B cell (primary cell): ENCODE results near the gene HAUS7.

Source experiments
- EZH2 ChIP-seq: IDR thresholded peaks from 2 replicates; pipeline ENCODE4 v1.6.1; 2012; ENCODE audit warnings: borderline replicate concordance, low read depth, mild to moderate bottlenecking, moderate library complexity, low read length; ENCODE audit not compliant: insufficient read depth, poor library complexity, severe bottlenecking
- TF ChIP-seq, protein P1 (sequence below): fragments of 200-600 bp; IDR thresholded peaks from one replicate; pipeline ENCODE4 v1.8.0; 2022; ENCODE audit warnings: antibody characterized with exemption, mild to moderate bottlenecking

GRCh38 chrX:153433781-153434285 is 36.5 kb downstream of the HAUS7 start:
- TF ChIP-seq, protein P1, sequence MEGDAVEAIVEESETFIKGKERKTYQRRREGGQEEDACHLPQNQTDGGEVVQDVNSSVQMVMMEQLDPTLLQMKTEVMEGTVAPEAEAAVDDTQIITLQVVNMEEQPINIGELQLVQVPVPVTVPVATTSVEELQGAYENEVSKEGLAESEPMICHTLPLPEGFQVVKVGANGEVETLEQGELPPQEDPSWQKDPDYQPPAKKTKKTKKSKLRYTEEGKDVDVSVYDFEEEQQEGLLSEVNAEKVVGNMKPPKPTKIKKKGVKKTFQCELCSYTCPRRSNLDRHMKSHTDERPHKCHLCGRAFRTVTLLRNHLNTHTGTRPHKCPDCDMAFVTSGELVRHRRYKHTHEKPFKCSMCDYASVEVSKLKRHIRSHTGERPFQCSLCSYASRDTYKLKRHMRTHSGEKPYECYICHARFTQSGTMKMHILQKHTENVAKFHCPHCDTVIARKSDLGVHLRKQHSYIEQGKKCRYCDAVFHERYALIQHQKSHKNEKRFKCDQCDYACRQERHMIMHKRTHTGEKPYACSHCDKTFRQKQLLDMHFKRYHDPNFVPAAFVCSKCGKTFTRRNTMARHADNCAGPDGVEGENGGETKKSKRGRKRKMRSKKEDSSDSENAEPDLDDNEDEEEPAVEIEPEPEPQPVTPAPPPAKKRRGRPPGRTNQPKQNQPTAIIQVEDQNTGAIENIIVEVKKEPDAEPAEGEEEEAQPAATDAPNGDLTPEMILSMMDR = no peak
- no peak for TF ChIP-seq EZH2
